NOMO-1 treated with DMSO at 0.1 percent for 48 hours (cell line): Measurements from ENCODE around the gene MCM3.

ENCODE experiments used
- DNase-seq: peaks from one replicate; lab custom pipeline; 2025; ENCODE audit not compliant: unreplicated experiment; lab: John Stamatoyannopoulos, UW

MCM3 gene

GRCh38 chr6:52284460-52285176 lies at the start of gene MCM3:
Gene MCM3, minus strand, starts transcription at chr6:52284742. Its CDS starts 68 bp downstream, at chr6:52284674.
- DNase-seq, result peak; percentile 100

GRCh38 chr6:52333840-52334200 lies 49.3 kb upstream of the MCM3 start:
- DNase-seq, result peak; percentile 11

- DNase-seq, result no peak
Measured at GRCh38 chr6:52331793-52332457, 47.4 kb upstream of the MCM3 start.

- DNase-seq, result peak; percentile 79
Measured at GRCh38 chr6:52330470-52330869, 45.9 kb upstream of the MCM3 start.

GRCh38 chr6:52328729-52329128 lies 44.2 kb upstream of the MCM3 start:
- DNase-seq, result no peak

- DNase-seq, result peak; percentile 93
Measured at GRCh38 chr6:52328303-52328662, 43.7 kb upstream of the MCM3 start.

- no peak for DNase-seq
Measured at GRCh38 chr6:52326540-52327364, 42.2 kb upstream of the MCM3 start.

GRCh38 chr6:52325695-52326471 lies 41.3 kb upstream of the MCM3 start:
- no peak for DNase-seq

- DNase-seq, result no peak
Measured at GRCh38 chr6:52324189-52324588, 39.6 kb upstream of the MCM3 start.

GRCh38 chr6:52317841-52318581 lies 33.5 kb upstream of the MCM3 start:
- peak; percentile 85 for DNase-seq

GRCh38 chr6:52317211-52317610 lies 32.7 kb upstream of the MCM3 start:
- DNase-seq, result no peak

- DNase-seq, result no peak
Measured at GRCh38 chr6:52314752-52315151, 30.2 kb upstream of the MCM3 start.

- DNase-seq, result no peak
Measured at GRCh38 chr6:52312461-52312860, 27.9 kb upstream of the MCM3 start.

GRCh38 chr6:52310932-52311331 lies 26.4 kb upstream of the MCM3 start:
- DNase-seq, result peak; percentile 87

GRCh38 chr6:52307900-52308372 lies 23.4 kb upstream of the MCM3 start:
- peak; percentile 31 for DNase-seq

- peak; percentile 37 for DNase-seq
Measured at GRCh38 chr6:52306972-52307870, 22.7 kb upstream of the MCM3 start.

GRCh38 chr6:52305948-52306767 lies 21.6 kb upstream of the MCM3 start:
- peak; percentile 98 for DNase-seq

- no peak for DNase-seq
Measured at GRCh38 chr6:52305411-52305810, 20.9 kb upstream of the MCM3 start.
